Measurements from ENCODE around the gene ROCK1.
A peak's percentile ranks its signal among the peaks of the same experiment; 100 is the strongest.
"Not testable (repeated sequence)": the region's sequence is repeated elsewhere in the genome, so short reads cannot be mapped to it uniquely, and the experiment has no call there.

Gene ROCK1

DNA sequence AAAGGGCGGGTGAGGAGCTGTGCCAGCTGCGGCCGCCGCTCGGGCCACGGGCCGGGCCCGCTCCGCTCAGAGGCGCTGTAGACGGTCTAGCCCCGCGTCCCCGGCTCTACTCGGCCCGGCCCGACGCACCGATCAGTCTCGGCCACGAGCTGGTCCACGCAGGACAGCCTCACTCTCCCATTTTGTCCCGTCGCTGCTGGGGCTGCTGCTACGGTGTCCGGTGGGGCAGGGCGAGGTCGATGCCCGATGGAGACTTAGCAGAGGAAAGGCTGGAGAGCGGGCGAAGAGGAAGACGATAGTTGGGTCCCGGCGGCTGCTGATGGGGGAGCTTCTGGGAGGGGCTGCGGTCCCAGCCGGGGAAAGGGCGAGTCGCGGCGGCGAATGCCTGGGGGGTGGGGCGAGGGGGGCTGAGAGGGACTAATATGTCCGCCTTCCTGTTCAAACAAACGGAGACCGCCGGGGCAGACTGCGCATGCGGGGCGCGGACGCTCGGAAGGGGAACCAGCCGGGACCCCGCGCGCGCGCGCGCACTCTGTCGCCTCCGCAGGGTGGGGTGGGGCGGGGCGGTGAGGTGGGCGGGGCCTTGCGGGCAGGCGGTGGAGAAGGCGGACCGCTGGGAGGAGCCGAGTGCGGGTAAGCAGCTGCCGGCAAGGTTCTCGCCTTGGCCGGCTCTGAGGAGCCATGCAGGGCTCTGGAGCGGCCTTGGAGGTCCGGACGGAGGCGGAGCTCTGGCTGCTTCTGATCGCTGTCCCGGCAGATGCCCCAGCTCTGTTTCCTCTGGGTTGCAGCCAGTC, at the start of gene ROCK1:
Gene ROCK1 (minus strand): TSS at position 468 of the 794 bp plus-strand sequence. CDS start 903 bp downstream, outside the sequence.
- peak; percentile 99 for DNase-seq

DNA sequence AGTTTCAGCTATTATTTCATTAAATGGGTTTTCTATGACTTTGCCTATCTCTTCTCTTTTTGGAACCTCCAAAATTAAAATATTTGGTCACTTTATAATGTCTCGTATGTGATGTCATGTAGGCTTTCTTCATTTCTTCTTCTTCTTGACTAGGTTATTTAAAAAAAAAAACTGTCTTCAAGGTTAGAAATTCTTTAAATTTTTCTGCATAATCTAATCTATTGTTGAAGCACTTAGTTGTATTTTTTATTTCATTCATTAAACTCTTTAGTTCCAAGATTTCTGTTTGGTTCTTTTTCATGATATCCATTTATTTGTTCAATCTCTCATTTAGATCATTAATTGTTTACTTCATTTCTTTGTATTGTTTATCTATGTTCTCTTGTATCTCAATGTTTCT, 43.8 kb upstream of the ROCK1 start:
- no peak for DNase-seq

GRCh38 chr18:21146016-21146415, 34.4 kb upstream of the ROCK1 start:
- no peak for DNase-seq

- no peak for DNase-seq
These were observed 33.8 kb upstream of the ROCK1 start for GRCh38 chr18:21145371-21145770.

GRCh38 chr18:21141668-21142422, 30.2 kb upstream of the ROCK1 start:
- no peak for DNase-seq

DNA sequence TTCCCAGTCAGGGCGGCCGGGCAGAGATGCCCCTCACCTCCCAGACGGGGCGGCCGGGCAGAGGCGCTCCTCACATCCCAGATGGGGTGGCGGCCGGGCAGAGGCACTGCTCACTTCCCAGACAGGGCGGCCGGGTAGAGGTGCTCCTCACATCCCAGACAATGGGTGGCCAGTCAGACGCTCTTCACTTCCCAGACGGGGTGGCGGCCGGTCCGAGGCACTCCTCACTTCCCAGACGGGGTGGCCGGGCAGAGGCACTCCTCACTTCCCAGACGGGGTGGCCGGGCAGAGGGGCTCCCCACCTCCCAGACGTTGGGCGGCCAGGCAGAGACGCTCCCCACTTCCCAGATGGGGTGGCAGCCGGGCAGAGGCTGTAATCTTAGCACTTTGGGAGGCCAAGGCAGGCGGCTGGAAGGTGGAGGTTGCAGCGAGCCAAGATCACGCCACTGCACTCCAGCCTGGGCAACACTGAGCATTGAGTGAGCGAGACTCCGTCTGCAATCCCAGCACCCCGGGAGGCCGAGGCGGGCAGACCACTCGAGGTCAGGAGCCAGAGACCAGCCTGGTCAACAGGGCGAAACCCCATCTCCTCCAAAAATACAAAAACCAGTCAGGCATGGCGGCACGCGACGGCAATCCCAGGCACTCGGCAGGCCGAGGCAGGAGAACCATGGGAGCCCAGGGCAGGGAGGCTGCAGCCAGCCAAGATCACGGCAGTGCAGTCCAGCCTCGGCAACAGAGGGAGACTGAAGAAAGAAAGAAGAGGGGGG, 26.3 kb upstream of the ROCK1 start:
- not testable (repeated sequence) for DNase-seq

DNA sequence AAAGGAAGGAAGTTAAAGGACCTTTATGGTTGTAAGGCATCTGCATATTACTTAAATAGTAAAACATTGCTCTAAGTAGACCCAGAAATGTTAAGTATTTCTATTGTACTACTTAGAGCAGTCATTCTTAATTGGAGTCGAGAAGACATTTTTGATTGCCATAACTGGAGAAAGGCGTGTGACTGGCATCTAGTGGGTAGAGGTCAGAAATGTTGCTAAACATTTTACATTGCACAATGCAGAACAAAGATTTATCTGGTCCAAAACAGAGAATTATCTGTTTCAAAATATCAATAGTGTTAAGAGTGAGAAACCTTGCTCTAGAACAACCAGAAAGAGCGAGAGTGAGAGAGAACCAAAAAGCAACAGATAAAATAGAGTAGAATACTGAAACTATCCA, 23.3 kb upstream of the ROCK1 start:
- no peak for DNase-seq

DNA sequence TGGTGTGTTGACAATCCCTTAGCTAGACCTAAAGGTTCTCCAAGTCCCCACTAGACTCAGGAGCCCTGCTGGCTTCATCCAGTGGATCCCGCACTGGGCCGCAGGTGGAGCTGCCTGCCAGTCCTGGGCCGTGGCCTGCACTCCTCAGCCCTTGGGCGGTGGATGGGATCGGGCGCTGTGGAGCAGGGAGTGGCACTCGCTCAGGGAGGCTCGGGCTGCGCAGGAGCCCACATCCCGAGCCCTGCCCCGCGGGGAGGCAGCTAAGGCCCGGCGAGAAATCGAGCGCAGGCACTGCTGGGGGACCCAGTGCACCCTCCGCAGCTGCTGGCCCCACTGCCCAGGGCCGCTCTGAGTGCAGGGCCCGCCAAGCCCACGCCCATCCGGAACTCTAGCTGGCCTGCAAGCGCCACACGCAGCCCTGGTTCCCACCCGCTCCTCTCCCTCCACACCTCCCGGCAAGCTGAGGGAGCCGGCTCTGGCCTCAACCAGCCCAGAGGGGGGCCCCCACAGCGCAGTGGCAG, 20.8 kb upstream of the ROCK1 start:
- no peak for DNase-seq

DNA sequence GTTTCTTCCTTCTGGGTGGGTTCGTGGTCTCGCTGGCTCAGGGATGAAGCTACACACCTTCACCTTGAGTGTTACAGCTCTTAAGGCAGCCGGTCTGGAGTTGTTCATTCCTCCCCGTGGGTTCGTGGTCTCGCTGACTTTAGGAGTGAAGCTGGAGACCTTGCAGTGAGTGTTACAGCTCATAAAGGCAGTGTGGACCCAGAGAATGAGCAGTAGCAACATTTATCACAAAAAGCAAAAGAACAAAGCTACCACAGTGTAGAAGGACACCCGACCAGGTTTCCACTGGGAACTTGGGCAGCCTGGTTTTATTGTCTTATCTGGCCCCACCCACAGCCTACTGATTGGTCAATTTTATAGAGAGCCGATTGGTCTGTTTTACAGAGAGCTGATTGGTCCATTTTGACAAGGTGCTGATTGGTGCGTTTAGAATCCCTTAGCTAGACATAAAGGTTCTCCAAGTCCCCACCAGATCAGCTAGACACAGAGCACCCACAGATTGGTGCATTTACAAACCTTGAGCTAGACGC, 20.1 kb upstream of the ROCK1 start:
- no peak for DNase-seq

- no peak for DNase-seq
These were observed 18.1 kb upstream of the ROCK1 start for GRCh38 chr18:21129566-21130216.

GRCh38 chr18:21123290-21123926, 11.8 kb upstream of the ROCK1 start:
- no peak for DNase-seq

GRCh38 chr18:21118806-21119205, 7.2 kb upstream of the ROCK1 start:
- no peak for DNase-seq

DNA sequence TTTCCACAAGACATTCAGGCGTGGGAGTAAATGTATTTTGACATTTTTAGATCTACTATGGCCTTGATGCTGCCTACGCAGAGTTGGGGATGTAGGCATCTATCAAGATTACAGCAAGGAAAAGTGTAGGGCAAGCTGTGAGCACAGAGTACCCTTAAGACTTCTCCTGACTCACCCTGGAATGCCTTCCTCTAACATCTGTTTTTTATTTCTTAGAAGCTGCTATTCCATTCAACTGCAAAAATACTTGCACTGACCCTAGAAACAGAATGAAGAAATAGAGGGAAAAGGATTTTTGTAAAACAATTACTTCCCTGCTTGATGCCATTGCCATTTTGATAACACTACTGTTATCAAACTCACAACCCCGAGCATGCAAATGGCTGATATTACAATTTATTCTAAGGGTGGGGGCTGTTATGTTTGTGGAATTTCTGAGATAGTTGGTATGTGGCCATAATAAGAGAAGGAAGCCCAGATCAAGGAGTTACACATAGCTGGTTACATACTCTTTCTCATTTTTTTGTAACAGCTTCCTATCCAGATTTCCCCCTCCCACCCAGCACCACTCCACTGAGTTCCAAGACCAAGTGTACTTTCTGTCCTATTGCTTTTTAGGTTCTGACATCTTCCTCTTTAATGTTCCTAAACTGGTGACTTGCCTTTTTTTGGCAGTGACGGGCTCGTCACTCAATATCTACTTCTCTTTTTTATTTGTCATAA, 6.0 kb upstream of the ROCK1 start:
- no peak for DNase-seq

DNA sequence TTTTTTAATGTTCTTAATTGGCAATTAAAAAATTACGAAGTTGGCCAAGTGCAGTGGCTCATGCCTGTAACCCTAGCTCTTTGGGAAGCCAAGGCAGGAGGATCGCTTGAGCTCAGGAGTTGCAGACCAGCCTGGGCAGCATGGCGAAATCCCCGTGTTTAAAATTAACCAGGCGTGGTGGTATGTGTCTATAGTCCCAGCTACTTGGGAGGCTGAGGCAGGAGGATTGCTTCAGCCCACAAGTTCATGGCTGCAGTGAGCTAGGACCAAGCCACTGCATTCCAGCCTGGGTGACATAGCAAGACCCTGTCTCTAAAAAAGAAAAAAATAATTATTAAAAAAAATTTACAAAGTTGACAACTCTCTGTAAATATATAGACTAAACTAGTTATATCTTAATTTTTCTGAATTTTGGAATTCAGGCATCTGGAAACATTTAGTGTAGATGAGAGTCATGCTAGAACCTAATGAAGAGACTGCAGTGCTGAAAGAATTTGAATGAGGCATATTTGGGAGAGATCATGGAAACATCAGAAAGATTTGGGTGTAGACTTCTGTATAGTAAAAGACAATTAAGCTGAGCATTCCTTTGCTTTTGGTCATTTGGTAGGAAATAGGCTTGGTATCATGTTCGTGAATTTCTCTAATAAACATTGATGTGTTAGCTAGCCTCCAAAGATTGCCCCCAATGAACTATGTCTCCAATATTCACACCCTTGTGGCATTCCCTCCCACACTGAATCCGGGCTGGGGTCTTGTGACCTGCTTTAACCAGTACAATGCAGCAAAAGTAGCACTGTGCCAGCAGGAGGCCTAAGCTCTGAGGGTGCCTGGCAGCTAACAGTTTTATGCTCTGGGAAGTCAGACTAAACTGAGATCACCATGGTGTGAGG, 4.2 kb upstream of the ROCK1 start:
- no peak for DNase-seq

GRCh38 chr18:21112543-21113105, 1.0 kb upstream of the ROCK1 start:
- DNase-seq = no peak

DNA sequence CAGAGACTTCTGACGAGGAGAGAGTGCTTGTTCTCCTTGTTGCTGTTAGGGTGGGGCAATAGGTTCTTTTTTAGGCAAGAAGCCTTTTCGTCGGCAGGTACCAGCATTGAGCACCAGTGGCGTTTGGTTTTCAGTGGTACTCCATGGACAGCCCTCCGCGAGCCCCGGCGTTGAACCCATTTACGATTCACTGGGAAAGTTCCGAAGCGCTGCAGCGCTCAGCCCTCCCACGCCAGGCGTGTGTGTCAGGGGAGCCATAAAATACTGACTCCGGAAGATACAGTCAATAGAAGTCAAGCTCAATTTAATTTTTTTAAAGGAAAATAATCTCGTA, 494 bp upstream of the ROCK1 start:
- peak; percentile 61 for DNase-seq

DNA sequence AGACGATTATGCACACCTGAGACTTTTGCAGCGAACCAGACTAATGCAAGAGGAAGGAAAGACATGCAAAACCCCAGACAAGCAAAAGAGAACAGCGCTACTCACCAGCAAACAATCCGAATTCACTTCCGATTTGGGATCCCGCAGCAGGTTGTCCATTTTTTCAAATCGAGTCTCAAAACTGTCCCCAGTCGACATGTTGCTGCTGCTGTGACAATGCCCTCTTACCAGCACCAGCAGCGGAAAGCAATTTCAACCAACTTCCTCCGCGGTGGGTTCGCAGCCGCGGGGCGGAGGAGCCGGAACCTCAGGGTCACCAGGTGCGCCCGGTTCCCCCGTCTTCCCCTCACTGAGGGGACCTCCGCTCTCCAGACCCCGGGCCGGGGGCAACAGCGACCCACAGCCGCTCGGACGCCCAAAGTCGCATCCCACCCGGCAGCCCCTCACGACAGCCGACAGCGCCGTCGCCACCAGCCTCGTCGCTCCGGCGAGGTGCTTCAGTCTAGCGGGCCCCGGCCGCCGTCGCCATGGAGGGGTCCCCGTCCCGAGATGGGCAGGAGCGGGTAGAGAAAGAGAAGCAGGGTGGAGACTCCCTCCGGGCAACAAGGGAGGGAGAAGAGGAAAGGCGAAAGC, 784 bp downstream of the ROCK1 start:
- DNase-seq = peak; percentile 68

DNA sequence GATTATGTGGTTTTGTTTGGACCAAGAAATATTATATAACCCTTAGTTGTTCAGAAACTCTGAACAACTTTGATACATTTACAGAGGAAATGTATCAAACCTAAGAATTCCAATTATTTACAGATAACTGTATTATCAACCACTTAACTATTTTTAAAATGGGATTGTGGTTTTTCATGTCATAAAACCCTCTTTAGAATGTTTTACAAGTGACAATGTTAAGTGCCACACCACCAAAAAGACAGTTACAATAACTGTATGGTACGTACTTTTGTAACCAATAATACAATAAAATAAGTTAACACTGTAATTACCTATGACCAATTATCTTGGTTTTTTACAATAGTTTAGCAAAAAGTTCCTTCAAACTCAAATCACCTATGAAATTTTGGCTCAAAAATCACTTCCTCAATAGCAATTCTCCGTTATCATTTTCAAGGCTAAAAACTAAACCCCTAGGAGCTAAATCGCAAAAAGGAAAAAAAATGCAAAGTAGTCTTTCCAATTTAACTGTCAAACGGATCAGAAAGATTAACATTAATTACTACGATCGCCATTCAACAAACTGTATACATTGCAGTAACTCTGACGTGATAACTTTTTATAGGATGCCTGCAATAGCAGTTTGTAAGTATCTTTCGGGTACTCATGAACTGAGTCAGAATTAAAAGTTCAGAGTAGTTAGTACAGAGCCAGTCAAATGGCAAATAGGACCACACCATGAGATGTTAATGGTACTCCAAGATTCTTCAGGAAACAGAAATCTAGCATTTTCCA, 1.5 kb downstream of the ROCK1 start:
- no peak for DNase-seq

DNA sequence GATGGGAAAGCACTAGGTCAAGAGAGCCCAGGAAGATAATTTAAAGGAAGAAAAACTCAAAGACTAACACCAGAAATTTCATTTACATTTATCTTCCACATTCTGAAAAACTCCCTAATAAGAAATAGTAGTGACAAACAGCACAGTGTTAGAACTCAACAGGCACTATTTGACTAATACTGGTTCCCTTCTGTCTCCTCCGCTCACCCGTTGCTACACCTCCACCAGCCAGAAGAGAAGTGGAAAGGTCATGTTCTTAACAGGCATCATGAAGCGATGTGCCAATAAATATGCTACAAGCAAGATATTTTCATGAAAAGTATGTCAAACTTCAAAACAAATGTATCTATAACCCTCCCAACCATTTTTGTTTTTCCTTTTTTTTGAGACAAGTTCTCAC, 5.7 kb downstream of the ROCK1 start:
- no peak for DNase-seq
